GM10847 (cell line): ENCODE results near the gene LPCAT1.

ENCODE experiments used
- POLR2A ChIP-seq: IDR thresholded peaks from 2 replicates; pipeline ENCODE4 v1.6.1; 2011; ENCODE audit not compliant: insufficient read length; ENCODE audit errors: extremely low read depth

The LPCAT1 gene

DNA sequence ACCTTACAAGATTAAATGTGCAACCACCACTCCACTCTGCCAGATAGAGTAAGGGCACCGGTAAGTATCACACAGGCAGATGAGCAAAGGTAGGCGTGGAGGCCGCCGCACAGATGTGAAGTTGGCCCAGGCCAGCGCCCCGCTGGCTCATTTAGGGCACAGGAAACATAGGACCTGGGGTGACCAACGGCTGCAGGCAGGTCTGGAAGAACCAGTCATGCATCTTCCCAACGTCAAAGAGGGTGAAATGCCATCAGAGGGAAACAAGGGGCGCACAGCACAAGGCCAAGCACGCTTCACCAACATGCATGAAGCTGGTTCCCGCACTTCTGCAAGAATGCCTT is 46.8 kb downstream of the LPCAT1 start:
- no peak for TF ChIP-seq POLR2A

DNA sequence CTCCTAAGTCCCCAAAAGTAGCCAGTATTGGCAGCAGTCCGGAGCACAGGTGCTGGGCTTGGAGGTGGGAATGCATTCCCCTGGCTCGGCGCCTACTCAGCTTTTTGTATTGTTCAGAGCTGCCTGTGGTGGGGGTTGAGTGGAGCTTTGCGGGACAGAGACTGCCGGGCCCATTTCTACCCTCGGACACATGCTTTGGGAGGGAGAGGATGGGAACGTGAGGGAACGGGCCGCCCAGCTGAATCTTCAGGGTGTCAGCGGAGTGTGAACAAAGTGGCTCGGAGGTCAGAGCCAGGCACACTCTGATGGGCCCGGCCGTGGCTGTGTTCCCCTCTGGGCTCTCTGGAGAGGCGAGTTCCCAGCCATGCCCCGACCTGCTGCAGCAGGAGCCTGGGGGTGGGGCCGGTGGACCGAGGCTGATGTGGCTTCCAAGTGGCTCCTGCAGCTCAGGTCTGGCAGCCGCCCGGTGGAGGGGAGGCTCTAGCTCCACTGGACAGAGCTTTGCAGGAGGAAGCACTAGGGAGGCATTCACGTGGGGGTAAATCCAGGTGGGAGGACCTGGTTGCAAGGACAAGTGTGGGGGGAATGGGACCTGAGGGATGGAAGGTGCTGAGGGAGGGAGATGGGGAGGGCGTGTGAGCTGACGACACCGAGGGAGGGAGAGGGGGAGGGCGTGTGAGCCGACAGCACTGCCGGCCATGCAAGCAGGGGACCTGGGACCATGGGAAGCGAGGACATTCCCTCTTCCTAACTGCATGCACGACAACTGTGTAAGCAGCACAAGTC is 47.4 kb downstream of the LPCAT1 start:
- no peak for TF ChIP-seq POLR2A

DNA sequence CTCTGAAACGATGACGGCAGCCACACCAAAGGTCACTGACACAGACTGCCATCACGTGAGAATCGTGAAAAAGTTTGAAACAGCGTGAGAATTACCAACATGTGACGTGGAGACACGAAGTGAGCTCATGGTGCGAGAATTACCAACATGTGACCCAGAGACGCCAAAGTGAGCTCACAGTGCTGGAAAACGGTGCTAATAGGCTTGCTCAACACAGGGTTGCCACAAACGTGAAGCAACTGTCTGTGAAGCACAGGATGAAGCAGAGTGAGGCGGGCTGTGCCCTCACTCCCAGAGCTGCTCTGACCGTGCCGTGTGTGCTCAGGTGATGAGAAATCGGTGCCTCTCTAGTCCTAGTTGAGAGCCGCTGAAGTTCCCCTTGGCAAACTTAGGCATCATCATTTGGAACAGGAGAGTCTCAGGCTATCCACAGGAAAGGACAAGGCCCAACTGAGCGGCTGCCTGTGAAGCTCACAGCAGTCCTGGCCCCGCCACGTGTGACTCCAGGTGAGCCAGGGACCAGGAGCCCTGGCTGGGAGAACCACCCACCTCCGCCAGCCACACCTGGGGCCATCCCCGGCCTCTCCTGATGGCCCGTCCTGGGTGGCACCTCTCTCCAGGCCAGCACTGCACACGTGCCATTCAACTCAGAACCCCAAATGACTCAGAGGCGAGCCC is 48.8 kb downstream of the LPCAT1 start:
- no peak for TF ChIP-seq POLR2A

DNA sequence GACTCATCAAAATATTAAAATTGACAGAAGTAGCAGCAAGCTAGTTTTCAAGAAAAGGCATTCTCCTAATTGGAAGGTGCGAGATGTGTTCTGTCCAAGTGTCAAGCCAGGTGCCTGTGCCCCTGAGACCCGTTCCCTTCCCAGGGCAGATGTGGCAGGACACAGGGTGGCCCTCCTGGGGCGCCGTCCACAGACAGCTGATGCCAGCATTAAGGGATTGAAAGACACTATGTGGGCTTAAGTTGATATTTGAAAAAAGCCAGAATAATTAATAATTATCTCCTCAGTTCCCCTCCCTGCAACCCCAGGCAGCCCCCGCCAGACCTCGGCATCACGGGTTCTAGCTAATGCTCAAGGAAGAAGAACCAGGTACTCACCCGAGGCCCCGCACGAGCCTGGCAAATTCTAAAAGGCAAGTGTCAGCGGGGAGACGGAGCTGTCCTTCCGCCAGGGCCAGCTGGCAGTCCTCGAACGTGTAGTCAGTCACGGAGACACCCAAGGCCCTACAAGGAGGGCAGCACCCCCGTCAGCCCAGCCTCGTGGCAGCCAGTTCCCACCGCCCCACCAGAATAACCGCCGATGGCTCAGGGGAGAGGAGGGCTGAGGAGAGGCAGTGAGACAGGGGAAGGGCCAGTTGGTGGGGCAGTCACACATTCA is 49.4 kb downstream of the LPCAT1 start:
- no peak for TF ChIP-seq POLR2A

DNA sequence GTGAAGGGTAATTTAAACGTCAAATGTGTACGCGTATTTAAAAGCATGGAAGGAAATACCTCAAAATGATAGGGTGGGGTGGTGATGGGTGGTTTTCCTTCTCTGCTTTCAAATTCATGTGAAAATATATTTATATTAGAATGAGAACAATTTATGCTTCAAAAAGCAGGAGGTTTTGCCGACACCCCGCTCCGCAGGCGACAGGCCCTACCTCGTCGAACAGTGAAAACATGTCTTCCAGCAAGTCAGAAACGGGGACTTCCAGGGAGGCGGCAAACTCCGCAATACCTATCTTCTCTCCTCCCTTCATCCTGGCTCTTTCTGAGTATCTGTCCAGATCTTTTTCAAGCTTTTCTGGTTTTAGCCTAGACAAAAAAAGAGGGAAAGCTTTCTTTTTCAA is 50.0 kb downstream of the LPCAT1 start:
- TF ChIP-seq POLR2A, result no peak

DNA sequence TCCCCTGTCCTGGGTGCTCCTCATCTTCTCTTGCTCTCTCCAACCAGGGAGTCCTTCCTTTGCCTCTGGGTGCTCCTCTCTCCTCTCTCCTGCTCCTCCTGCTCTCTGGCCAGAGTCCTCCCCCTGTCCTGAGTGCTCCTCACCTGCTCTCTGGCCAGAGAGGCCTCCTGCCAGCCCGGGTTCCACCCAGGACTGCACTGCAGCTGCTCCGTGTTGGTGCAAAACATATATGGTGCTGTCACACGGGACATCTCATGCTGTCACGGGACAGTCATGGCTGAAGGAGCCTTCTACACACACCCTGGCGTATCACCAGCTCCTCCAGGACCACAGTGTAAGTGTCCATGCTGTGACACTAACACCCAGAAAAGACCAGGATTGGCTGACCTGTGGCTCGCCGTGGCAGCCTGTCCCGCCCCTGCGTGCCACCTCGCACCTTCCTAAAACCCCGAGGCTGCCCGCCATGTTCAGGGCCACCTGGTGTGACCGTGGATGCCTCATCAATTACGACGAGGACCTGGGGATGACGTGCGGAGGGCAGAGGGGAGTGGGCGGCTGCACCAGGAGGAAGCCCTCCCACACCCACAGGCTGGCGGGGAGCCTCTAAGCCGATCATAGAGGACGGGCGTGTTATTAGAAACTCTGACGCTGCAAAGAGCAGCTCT is 50.7 kb downstream of the LPCAT1 start:
- no peak for TF ChIP-seq POLR2A

DNA sequence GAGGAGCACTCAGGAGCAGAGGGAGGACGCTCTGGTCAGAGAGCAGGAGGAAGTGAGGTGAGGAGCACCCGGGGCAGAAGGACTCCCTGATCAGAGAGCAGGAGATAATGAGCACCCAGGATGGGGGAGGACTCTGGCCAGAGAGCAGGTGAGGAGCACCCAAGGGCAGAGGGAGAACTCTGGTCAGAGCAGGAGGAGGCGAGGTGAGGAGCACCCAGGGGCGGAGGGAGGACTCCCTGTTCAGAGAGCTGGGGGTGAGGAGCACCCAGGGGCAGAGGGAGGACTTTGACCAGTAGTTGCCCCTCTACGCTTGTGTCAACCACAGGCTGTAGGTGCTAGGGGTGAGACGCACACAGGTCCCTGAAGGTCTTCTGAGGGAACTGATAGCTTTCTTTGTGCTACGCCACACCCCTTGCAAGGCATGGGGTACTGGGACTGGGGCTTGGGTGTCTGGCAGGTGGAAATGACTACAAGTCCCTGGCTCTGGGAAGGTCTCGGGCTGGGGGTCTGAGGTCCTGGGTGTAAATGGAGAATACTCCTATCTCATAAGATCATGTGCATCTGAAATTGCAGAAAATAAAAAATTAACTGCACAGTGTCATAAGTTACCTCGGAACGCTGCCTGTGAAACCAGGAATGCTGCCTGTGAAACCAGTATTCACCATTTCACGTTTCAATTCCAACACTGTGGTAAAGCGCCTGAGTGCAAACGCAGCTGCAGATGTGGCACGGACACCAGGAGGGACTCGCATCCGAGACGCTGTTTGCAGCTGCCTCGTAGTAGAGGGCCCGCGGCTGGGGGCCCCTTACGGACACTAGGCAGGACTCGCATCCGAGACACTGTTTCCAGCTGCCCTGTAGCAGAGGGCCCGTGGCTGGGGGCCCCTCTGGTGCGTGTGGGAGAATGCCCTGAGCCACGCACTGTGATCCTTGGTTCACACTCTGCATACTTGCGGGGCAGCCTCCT is 51.5 kb downstream of the LPCAT1 start:
- no peak for TF ChIP-seq POLR2A

DNA sequence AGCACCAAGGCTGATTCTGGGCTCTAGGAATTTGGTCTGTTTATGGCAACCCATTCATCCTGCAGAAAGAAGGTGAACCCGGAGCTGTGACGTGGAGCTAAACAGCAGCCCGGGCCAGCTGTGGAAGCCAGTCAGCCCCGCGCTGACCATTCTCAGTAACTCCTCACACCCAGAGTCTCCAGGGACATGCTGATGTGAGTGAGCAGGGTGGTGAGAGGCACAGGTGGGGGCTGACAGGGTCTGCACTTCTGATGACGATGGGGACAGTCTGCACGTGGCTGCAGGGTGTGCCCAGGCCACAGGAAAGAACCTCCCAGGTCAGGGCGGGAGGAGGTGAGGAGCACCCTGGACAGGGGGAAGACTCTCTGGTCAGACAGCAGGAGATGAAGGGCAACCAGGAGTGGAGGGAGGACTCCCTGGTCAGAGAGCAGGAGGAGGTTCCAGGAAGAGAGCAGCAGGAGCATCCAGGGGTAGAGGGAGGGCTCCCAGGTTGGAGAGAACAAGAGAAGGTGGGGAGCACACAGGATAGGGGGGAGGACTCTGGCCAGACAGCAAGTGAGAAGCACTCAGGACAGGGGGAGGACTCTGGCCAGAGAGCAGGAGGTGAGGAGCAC is 52.4 kb downstream of the LPCAT1 start:
- no peak for TF ChIP-seq POLR2A

DNA sequence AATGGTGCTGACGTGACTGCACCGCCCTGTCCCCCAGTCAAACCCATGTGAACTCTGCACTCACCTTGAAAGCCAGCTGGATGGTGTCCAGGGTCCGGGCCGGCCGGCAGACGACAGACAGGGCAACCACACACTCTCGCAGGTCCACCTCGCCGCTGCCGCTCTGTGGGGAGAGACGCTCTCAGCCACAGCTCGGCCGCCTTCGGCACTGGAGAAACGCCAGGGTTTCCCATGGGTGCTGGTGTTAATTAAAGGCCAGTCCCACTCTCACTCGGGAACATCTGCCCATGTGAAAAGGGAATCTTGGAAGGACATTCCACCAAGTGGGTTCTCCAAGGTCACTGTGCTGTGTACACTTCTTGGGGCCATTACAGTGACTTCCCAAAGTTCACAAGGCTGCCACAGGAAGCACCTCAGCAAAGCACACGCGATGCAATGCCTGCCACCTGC is 53.0 kb downstream of the LPCAT1 start:
- TF ChIP-seq POLR2A, result no peak

DNA sequence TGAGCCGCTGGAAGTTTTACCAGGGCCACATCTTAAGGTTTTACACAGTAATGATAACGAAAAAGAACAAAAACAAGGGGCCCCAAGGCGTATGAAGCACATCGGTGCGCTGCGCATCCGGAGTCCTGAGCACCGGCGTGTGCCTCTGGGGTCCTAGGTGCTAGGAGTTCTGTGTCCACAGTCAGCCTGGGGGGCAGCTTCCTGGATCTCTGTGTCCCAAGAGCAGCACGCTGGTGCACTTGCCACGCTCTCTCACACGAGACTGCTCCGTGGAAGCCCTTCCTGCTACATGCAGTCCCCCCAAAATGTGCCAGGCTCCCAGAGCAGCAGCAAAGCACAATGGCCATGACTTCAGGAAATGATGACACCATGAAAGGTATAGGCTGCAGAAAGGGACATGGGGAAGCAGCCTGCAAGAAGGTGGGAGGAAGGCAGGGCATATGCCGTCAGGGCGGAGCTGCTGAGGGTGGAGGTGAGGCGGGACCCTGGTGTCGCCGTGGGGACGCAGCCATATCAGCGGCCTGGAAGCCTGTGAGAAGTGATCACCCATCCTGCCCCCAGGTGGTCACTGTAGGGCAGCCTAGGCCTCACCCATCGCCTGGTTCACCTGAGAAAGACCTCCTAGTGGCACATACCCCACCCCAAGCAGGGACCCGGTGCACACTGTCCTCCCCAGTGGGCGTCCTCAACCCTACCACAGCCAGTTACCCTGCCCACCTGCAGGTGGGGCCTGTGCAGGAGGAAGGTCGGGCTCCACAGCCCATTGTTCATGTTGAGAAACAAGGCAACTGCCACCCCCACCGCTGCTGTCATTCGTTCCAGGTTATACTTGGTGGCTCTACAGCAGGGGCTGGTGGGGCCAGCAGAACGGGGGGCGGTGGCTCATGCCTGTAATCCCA is 54.9 kb downstream of the LPCAT1 start:
- no peak for TF ChIP-seq POLR2A

DNA sequence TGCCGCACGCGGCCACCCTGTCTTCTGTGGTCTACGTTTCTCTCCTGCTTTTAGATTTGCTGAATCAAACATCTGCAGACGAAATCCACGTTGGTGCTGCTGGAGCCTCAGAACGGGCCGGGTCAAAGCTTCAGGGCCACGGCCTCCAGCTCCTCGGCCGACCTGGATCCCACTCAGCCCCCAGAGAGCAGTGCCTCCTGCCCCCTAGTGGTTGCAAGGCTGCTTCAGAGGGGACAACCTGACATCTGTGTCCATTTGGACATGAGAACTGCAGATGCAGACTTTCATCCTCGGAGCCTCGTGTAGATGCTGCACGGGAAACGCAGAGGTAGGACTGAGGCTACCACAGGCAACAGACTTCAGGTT is 55.5 kb downstream of the LPCAT1 start:
- TF ChIP-seq POLR2A, result no peak

DNA sequence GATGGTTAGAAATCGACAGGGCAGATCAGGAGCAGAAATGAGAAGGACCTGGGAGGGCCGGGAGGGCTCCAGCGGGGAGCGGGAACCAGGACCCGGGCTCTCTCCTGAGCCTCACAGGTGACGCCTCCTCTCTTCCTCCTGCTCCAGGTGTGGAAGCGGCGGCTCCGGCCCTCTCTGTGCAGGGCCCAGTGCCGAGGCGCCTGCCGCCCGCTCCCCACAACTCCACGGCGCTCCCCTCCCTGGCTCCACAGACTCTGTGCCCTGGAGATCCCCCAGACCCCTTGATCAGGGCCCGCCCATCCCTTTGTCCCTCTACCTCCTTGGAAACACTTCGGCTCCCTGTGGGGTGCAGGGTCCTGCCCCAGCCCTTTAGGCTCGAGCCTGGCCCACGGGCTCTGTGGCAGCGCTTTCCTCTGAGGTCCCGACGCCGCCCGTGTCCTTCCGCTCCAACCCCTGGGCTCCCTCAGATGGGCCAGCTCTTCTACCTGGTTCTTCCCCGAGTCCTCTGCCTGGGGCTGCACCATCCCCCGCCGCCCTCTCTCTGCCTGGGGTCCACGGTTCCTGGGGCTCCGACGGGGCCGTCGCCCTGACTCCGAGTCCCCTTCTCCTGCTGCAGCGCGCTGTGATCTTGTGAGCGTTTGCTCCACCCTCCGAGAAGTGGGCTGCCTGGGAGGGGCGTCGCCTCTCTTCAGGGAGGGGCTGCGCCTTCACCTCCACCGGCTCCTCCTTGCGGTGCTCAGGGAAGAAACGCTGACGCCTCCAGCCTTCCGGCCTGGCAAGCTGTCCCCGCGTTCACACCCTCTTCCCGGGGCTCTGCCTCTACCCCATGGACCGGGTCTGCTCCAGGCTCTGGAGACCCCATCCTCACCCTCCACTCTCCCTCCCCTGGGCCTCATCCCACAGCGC is 56.2 kb downstream of the LPCAT1 start:
- TF ChIP-seq POLR2A, result no peak
